ENCODE results near the gene AOPEP. TPM values are rescaled to one million over a fixed set of nuclear protein-coding genes. Genes with fewer than 3 reads are reported as not detected.

The AOPEP gene
- polyA plus RNA-seq, 1 experiment, result 40.0 TPM

- no peak for DNase-seq (ENCODE audit: low read depth, low spot score)
- POLR2A ChIA-PET, result no interaction called here
- Histone ChIP-seq H3K9me3 (ENCODE audit: control insufficient read depth, insufficient read depth, low read length) (no peaks in the 10 kb centered on the region), H3K27me3 (ENCODE audit: control insufficient read depth, insufficient read depth, low read length) (peaks cover 11% of the 10 kb centered on the region), H3K27ac (ENCODE audit: low read depth, low read length) (no peak overlapping the region), H3K4me3 (ENCODE audit: low read depth, low read length) (no peak overlapping the region)
- no peak for TF ChIP-seq CTCF (IDR thresholded peaks at IDR 0.05; ENCODE audit: low read depth, low read length)
- CTCF ChIA-PET, result interaction anchor here (0.9 to 1.0 kb wide), 2 partner anchors 11 to 435 kb away, joined by 3 to 7 read pairs; no protein-coding TSS in a partner anchor
Observed at GRCh38 chr9:94692601-94693000, 33.9 kb upstream of the AOPEP start.

GRCh38 chr9:94693485-94694204, 32.9 kb upstream of the AOPEP start:
- no peak for DNase-seq (ENCODE audit: low read depth, low spot score)
- POLR2A ChIA-PET, result no interaction called here
- TF ChIP-seq CTCF (IDR thresholded peaks at IDR 0.05; ENCODE audit: low read depth, low read length), result no peak
- CTCF ChIA-PET, result interaction anchor here (0.8 to 1.6 kb wide), 2 partner anchors 12 to 434 kb away, joined by 3 to 13 read pairs; no protein-coding TSS in a partner anchor
- Histone ChIP-seq H3K9me3 (ENCODE audit: control insufficient read depth, insufficient read depth, low read length) (no peaks in the 10 kb centered on the region), H3K27ac (ENCODE audit: low read depth, low read length) (no peak overlapping the region), H3K27me3 (ENCODE audit: control insufficient read depth, insufficient read depth, low read length) (peaks cover 11% of the 10 kb centered on the region), H3K4me3 (ENCODE audit: low read depth, low read length) (no peak overlapping the region)

- Histone ChIP-seq H3K9me3 (ENCODE audit: control insufficient read depth, insufficient read depth, low read length) (no peaks in the 10 kb centered on the region), H3K27me3 (ENCODE audit: control insufficient read depth, insufficient read depth, low read length) (peaks cover 5% of the 10 kb centered on the region), H3K4me3 (ENCODE audit: low read depth, low read length) (no peak overlapping the region), H3K27ac (ENCODE audit: low read depth, low read length) (no peak overlapping the region)
- DNase-seq (ENCODE audit: low read depth, low spot score), result no peak
- POLR2A ChIA-PET, result no interaction called here
- CTCF ChIA-PET, result interaction anchor here (1.1 kb wide), 1 partner anchor 435 kb away, joined by 3 read pairs; no protein-coding TSS in a partner anchor
- TF ChIP-seq CTCF (IDR thresholded peaks at IDR 0.05; ENCODE audit: low read depth, low read length), result no peak
Observed at GRCh38 chr9:94696545-94696944, 30.0 kb upstream of the AOPEP start.

GRCh38 chr9:94697972-94698581, 28.4 kb upstream of the AOPEP start:
- H3K27me3 ChIP-seq (ENCODE audit: control insufficient read depth, insufficient read depth, low read length), result no peaks in the 10 kb centered on the region
- H3K4me3 ChIP-seq (ENCODE audit: low read depth, low read length), result no peak overlapping the region
- TF ChIP-seq CTCF (IDR thresholded peaks at IDR 0.05; ENCODE audit: low read depth, low read length), result no peak
- no peak for DNase-seq (ENCODE audit: low read depth, low spot score)
- ChIA-PET CTCF (interaction anchor here (1.0 to 1.2 kb wide), 3 partner anchors 17 to 470 kb away, joined by 4 to 7 read pairs (median 5); no protein-coding TSS in a partner anchor), POLR2A (interaction anchor here (0.6 kb wide), 1 partner anchor 103 kb away, joined by 14 read pairs; no protein-coding TSS in a partner anchor)
- no peaks in the 10 kb centered on the region for H3K9me3 ChIP-seq (ENCODE audit: control insufficient read depth, insufficient read depth, low read length)
- no peak overlapping the region for H3K27ac ChIP-seq (ENCODE audit: low read depth, low read length)
